Stimulated activated CD4-positive, alpha-beta T cell treated with anti-CD3 and anti-CD28 coated beads, Interleukin-12 subunit alpha, Interleukin-12 subunit beta, amount 100 ng/mL, for 24 hours (primary cell): ENCODE measurements around the gene POM121.
"Not testable (repeated sequence)": the region's sequence is repeated elsewhere in the genome, so short reads cannot be mapped to it uniquely, and the experiment has no call there.

Experiments used
- DNase-seq, 2 experiments: peaks; one replicate each; pipeline ENCODE4 v3.0.0-alpha.2; 2020; ENCODE audit warnings: low read depth in 2 of 2

Gene POM121

GRCh38 chr7:72995484-72995883, 70.6 kb downstream of the POM121 start:
- DNase-seq = not testable (repeated sequence)

- not testable (repeated sequence) for DNase-seq
These were observed 72.6 kb downstream of the POM121 start for GRCh38 chr7:72997447-72997846.

GRCh38 chr7:72997887-72998468, 73.1 kb downstream of the POM121 start:
- DNase-seq = not testable (repeated sequence)
